ENCODE measurements around the gene PMAIP1.

The PMAIP1 gene

DNA sequence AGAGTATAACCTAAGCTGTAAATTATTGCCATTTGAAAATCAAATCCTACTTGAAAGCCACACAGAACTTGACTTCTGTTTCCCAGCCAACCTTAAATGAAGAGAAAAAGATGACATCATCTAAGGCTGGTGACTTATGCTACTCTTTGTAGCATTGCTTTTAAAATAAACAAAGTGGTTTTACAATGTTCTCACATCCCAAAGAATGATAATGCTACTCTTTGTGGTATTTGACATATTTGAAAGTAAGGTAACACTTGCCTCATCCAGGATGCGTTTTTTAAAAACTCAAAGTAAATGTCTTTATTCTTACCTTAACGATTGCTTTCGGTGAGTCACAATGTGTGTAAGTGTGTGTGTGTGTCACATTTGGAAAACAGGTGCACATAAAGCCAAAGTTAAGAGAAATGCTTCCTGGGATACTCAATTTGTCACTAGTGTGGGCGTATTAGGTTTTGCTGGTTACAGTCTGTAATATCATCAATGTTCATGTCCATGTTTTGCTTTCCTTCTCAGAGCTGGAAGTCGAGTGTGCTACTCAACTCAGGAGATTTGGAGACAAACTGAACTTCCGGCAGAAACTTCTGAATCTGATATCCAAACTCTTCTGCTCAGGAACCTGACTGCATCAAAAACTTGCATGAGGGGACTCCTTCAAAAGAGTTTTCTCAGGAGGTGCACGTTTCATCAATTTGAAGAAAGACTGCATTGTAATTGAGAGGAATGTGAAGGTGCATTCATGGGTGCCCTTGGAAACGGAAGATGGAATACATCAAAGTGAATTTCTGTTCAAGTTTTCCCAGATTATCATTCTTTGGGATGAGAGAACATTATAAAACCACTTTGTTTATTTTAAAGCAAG, 2.6 kb downstream of the PMAIP1 start:
- TF ChIP-seq, protein P1, sequence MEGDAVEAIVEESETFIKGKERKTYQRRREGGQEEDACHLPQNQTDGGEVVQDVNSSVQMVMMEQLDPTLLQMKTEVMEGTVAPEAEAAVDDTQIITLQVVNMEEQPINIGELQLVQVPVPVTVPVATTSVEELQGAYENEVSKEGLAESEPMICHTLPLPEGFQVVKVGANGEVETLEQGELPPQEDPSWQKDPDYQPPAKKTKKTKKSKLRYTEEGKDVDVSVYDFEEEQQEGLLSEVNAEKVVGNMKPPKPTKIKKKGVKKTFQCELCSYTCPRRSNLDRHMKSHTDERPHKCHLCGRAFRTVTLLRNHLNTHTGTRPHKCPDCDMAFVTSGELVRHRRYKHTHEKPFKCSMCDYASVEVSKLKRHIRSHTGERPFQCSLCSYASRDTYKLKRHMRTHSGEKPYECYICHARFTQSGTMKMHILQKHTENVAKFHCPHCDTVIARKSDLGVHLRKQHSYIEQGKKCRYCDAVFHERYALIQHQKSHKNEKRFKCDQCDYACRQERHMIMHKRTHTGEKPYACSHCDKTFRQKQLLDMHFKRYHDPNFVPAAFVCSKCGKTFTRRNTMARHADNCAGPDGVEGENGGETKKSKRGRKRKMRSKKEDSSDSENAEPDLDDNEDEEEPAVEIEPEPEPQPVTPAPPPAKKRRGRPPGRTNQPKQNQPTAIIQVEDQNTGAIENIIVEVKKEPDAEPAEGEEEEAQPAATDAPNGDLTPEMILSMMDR (IDR thresholded peaks at IDR 0.05): no peak
- no peak for TF ChIP-seq ZFX (IDR thresholded peaks at IDR 0.05; ENCODE audit: borderline replicate concordance)
- no peak overlapping the region for H3K27ac ChIP-seq

DNA sequence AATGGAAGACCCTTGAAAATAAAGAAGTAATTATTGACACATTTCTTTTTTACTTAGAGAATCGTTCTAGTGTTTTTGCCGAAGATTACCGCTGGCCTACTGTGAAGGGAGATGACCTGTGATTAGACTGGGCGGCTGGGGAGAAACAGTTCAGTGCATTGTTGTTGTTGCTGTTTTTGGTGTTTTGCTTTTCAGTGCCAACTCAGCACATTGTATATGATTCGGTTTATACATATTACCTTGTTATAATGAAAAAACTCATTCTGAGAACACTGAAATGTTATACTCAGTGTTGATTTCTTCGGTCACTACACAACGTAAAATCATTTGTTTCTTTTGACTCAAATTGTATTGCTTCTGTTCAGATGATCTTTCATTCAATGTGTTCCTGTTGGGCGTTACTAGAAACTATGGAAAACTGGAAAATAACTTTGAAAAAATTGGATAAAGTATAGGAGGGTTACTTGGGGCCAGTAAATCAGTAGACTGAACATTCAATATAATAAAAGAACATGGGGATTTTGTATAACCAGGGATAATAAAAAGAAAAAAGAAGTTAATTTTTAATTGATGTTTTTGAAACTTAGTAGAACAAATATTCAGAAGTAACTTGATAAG, 3.3 kb downstream of the PMAIP1 start:
- no peak for TF ChIP-seq ZFX (IDR thresholded peaks at IDR 0.05; ENCODE audit: borderline replicate concordance)
- no peak overlapping the region for H3K27ac ChIP-seq

DNA sequence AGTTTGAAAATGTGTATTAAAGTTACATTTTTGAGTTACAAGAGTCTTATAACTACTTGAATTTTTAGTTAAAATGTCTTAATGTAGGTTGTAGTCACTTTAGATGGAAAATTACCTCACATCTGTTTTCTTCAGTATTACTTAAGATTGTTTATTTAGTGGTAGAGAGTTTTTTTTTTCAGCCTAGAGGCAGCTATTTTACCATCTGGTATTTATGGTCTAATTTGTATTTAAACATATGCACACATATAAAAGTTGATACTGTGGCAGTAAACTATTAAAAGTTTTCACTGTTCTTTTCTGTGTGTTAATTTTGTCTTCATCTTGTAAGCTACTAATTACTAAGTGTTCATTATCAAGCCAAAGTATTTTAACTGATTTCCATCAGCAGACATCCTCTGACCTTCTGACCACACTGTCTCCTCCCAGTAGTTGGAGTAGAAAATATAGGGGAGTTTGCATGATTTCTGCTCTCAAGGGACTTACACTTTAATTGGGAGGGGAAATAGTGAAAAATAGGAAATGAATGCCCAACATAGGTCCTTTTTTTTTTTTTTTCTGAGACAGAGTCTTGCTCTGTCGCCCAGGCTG, 4.3 kb downstream of the PMAIP1 start:
- TF ChIP-seq ZFX (IDR thresholded peaks at IDR 0.05; ENCODE audit: borderline replicate concordance): no peak
- TF ChIP-seq, protein P1 (IDR thresholded peaks at IDR 0.05): no peak
- H3K27ac ChIP-seq: no peak overlapping the region

DNA sequence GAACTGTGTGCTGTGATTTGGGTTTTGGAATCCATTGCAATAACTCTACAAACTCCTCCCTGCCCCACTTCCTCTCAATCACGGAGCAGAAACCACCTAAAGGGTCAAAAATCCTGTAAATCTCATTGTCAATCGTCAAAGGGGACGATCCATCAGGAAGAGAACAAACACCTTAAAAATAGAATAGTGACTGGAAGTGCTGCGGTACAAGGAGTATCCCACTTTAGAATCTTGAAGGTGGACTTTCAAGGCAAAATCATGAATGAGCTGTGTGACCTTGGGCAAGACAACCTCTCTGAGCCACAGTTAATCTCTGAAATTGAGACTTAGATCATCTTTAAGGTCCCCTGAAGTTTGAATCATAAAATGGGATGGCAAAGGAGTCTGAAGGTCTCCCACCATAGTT, 5.9 kb downstream of the PMAIP1 start:
- H3K27ac ChIP-seq: no peak overlapping the region
- TF ChIP-seq, protein P1 (IDR thresholded peaks at IDR 0.05): no peak
- no peak for TF ChIP-seq ZFX (IDR thresholded peaks at IDR 0.05; ENCODE audit: borderline replicate concordance)

DNA sequence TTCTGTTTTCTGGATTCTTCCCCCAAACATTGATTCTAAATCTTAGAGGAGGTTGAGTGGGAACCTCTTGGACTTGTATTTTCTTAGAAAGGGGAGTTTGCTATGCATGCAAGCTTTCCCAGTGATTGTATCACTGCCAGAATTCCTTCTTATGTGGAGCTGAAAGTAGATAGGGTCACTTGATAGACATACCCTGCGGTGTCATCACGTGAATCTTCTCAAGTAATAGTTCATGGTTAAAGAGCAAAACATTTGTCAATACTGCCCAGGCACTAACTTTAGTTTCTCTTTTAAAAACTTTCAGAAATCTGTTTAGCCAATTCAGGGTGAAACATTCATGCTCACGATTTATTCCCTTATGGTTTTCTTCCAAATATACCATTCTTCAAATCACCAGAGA, 6.4 kb downstream of the PMAIP1 start:
- H3K27ac ChIP-seq: no peak overlapping the region
- TF ChIP-seq, protein P1 (IDR thresholded peaks at IDR 0.05): no peak
- no peak for TF ChIP-seq ZFX (IDR thresholded peaks at IDR 0.05; ENCODE audit: borderline replicate concordance)

DNA sequence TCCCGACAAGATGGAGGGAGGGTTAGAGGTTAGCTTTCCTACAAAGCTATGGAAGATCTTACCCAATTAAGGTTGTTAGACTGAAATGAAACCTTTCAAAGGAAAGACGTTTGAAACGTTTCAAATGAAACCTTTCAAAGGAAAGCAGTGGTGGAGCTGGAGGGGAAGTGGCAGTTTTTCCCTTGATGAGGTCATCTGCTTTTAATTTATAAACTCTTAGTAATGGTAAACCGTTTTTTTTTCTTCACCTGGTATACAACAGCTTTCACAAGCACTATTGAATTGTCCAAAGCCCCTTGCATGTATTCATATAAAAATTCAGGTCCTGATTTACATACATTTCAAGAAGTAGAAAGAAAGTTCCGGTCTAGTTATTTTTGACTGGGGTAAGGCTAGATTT, 7.4 kb downstream of the PMAIP1 start:
- TF ChIP-seq, protein P1 (IDR thresholded peaks at IDR 0.05): no peak
- TF ChIP-seq ZFX (IDR thresholded peaks at IDR 0.05; ENCODE audit: borderline replicate concordance): no peak
- H3K27ac ChIP-seq: no peak overlapping the region

DNA sequence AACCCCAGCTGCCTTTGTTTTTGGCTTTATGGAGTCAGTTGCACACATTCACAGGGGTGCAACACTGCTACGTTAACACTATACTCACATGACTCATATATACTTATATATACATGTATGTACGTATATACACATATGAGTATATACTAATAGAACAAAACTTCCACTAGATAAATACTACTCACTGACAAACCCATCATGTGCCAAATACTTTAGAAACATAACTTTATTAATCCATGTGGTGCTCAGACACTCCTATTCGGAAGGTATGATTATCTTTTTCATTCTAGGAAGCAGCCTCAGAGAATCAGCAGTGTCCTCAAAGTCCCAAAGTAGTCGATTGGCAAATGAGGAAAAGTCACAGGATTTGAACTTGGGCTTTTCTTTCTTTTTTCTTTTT, 7.9 kb downstream of the PMAIP1 start:
- no peak for TF ChIP-seq ZFX (IDR thresholded peaks at IDR 0.05; ENCODE audit: borderline replicate concordance)
- TF ChIP-seq, protein P1 (IDR thresholded peaks at IDR 0.05): no peak
- H3K27ac ChIP-seq: no peak overlapping the region
